GM12892 (cell line): ENCODE results near the gene PTPRQ.

Source experiments
- POLR2A ChIP-seq: IDR thresholded peaks from 2 replicates; pipeline ENCODE4 v1.6.1; 2011; ENCODE audit warnings: low read depth, low read length, control low read depth
- POLR2AphosphoS5 ChIP-seq: IDR thresholded peaks from 2 replicates; pipeline ENCODE4 v1.6.1; 2011; ENCODE audit warnings: low read depth, low read length, control low read depth
- TAF1 ChIP-seq: IDR thresholded peaks from 2 replicates; pipeline ENCODE4 v1.6.1; 2011; ENCODE audit warnings: low read depth, mild to moderate bottlenecking, control low read depth, low read length, borderline replicate concordance

DNA sequence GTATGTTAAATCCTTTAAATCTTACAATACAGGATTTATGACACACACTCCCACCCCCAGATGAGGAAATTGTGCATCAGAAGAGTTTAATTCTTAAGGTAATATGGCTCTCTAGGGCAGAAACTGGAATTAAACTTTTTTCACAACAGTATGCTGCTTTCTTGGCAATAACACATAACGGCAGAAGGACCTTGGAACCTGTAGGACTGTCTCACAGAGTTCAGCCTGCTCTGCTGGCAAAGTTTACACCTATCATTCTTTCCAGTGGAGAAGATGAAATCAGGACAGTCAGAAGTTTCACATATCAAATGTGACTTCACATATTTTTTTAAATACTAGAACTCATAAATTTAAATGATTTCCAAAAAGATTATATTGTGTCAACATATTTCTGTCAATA, 232.8 kb downstream of the PTPRQ start:
- TF ChIP-seq POLR2AphosphoS5, result no peak
- TF ChIP-seq POLR2A, result no peak
- TF ChIP-seq TAF1, result no peak
